HFFc6 (cell line): ENCODE measurements around the gene PDE6C. TPM values are rescaled to one million over a fixed set of nuclear protein-coding genes. Genes with fewer than 3 reads are reported as not detected.

Experiments used
- DNase-seq: peaks from one replicate; pipeline ENCODE4 v3.0.0-alpha.2; 2018
- H3K27ac Mint-ChIP-seq: 2 replicates; pipeline ENCODE4 v1.8.0; 2020; ENCODE audit warnings: mild to moderate bottlenecking, mixed read lengths
- H3K27me3 Mint-ChIP-seq: 2 replicates; pipeline ENCODE4 v1.8.0; 2021; ENCODE audit warnings: mild to moderate bottlenecking, moderate library complexity, mixed read lengths; ENCODE audit not compliant: insufficient read depth
- H3K36me3 Mint-ChIP-seq: 2 replicates; pipeline ENCODE4 v1.8.0; 2021; ENCODE audit warnings: low read depth, mixed read lengths
- H3K4me1 Mint-ChIP-seq: 2 replicates; pipeline ENCODE4 v1.8.0; 2020; ENCODE audit warnings: low read depth, mixed read lengths
- H3K4me3 Mint-ChIP-seq: 2 replicates; pipeline ENCODE4 v1.8.0; 2020; ENCODE audit warnings: mild to moderate bottlenecking, moderate library complexity, mixed read lengths
- H3K9me3 Mint-ChIP-seq: 2 replicates; pipeline ENCODE4 v1.8.0; 2020; ENCODE audit warnings: mild to moderate bottlenecking, mixed read lengths
- total RNA-seq, 6 experiments: library from RNA; stranded (reverse); fragmentation: NEBNext Ultra II Directional; extraction: Animal tissue kit (Norgen Biotek cat#: 25700); gene quantifications; 2 replicates in 1 of 6; 3 replicates in 5 of 6; pipeline ENCODE4 v1.2.3, GENCODE V29; 2021
- TF ChIP-seq, protein P1 (sequence below): fragments of 200-600 bp; sonication (generic); IDR thresholded peaks from 2 replicates; pipeline ENCODE4 v1.5.0; 2021; ENCODE audit warnings: antibody characterized with exemption, mild to moderate bottlenecking

Gene PDE6C
- total RNA-seq, 6 experiments from 2014 or later, result not detected

GRCh38 chr10:93657757-93658156, 45.4 kb downstream of the PDE6C start:
- Mint-ChIP-seq H3K36me3 (no peaks in the 10 kb centered on the region), H3K27ac (no peak overlapping the region), H3K9me3 (no peaks in the 10 kb centered on the region), H3K27me3 (peaks cover 4% of the 10 kb centered on the region; the same call in 1 of the 2 replicates), H3K4me3 (no peak overlapping the region), H3K4me1 (peaks cover 4% of the 10 kb centered on the region)
- TF ChIP-seq, protein P1, sequence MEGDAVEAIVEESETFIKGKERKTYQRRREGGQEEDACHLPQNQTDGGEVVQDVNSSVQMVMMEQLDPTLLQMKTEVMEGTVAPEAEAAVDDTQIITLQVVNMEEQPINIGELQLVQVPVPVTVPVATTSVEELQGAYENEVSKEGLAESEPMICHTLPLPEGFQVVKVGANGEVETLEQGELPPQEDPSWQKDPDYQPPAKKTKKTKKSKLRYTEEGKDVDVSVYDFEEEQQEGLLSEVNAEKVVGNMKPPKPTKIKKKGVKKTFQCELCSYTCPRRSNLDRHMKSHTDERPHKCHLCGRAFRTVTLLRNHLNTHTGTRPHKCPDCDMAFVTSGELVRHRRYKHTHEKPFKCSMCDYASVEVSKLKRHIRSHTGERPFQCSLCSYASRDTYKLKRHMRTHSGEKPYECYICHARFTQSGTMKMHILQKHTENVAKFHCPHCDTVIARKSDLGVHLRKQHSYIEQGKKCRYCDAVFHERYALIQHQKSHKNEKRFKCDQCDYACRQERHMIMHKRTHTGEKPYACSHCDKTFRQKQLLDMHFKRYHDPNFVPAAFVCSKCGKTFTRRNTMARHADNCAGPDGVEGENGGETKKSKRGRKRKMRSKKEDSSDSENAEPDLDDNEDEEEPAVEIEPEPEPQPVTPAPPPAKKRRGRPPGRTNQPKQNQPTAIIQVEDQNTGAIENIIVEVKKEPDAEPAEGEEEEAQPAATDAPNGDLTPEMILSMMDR, result no peak
- no peak for DNase-seq

- H3K27me3 Mint-ChIP-seq, result no peaks in the 10 kb centered on the region
- H3K27ac Mint-ChIP-seq, result no peak overlapping the region
- H3K9me3 Mint-ChIP-seq, result no peaks in the 10 kb centered on the region
- no peak overlapping the region for H3K4me3 Mint-ChIP-seq
- peaks cover 9% of the 10 kb centered on the region for H3K36me3 Mint-ChIP-seq
- DNase-seq, result no peak
- TF ChIP-seq, protein P1, result no peak
- H3K4me1 Mint-ChIP-seq, result no peaks in the 10 kb centered on the region
Measured at GRCh38 chr10:93666030-93666429, 53.7 kb downstream of the PDE6C start.

DNA sequence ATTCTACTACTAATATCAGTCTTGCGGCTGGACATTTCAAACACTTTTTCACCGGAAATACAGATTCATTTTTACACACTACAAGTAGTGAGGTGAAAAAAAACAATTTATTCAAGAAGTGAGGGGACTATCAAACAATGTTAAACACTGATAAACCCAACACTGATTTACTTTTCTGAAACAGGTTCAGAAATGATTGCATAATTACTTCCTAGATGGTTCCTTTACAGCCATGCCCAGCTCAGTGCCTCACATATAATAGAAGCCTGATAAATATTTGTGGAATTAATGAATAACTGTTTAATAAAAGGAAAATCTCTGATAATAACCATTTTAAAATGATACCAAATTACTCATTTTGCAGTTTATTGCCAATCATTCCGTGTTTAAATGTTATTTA, 55.5 kb downstream of the PDE6C start:
- TF ChIP-seq, protein P1, result no peak
- no peak overlapping the region for H3K4me3 Mint-ChIP-seq
- H3K4me1 Mint-ChIP-seq, result no peaks in the 10 kb centered on the region
- no peaks in the 10 kb centered on the region for H3K9me3 Mint-ChIP-seq
- H3K36me3 Mint-ChIP-seq, result peaks cover 9% of the 10 kb centered on the region
- no peak for DNase-seq
- no peaks in the 10 kb centered on the region for H3K27me3 Mint-ChIP-seq
- H3K27ac Mint-ChIP-seq, result no peak overlapping the region

DNA sequence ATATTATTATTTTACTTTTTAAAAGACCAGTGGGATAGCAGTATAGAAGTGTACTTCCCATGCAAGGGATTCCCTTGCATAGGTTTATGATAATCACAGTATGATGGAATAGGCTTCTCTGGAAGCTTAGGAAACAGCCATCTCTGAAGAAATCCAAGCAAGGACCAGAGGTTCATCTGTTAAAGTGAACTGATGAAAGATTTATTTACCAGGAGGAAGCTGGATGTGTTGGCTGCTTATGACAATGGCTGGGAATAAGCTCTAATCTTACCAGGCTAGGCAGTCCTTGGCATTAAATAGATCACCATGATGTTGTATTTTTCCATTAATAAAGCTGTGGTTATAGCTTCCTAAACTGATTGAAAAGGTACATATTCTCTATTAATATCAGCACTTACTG, 58.0 kb downstream of the PDE6C start:
- H3K27me3 Mint-ChIP-seq, result no peaks in the 10 kb centered on the region
- DNase-seq, result no peak
- TF ChIP-seq, protein P1, result no peak
- no peaks in the 10 kb centered on the region for H3K4me1 Mint-ChIP-seq
- H3K4me3 Mint-ChIP-seq, result no peak overlapping the region
- H3K9me3 Mint-ChIP-seq, result no peaks in the 10 kb centered on the region
- H3K27ac Mint-ChIP-seq, result no peak overlapping the region
- H3K36me3 Mint-ChIP-seq, result peaks cover 13% of the 10 kb centered on the region

DNA sequence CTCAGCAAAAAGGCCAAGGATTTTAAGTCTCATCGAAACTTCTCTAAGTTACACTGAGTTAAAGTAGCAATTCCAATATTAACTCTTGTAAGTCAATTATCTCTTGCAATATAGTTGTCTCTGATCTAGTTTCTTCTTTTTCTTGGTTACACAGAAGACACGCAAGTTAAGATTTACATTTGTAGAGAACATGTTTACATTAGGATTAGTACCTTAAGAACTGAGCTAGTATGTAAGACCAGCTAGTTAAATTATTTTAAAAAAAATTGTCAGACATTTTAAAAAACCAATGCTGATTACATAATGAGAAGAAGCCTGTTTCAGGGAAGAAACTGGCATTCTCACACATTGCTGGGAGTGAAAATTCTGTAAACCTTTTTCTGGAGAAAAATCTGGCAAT, 58.7 kb downstream of the PDE6C start:
- H3K4me3 Mint-ChIP-seq, result no peak overlapping the region
- H3K4me1 Mint-ChIP-seq, result no peaks in the 10 kb centered on the region
- no peaks in the 10 kb centered on the region for H3K27me3 Mint-ChIP-seq
- peaks cover 8% of the 10 kb centered on the region for H3K36me3 Mint-ChIP-seq
- H3K9me3 Mint-ChIP-seq, result no peaks in the 10 kb centered on the region
- no peak overlapping the region for H3K27ac Mint-ChIP-seq
- no peak for DNase-seq
- TF ChIP-seq, protein P1, result no peak
